ENCODE data around the gene TSBP1.

TSBP1 gene, protein sequence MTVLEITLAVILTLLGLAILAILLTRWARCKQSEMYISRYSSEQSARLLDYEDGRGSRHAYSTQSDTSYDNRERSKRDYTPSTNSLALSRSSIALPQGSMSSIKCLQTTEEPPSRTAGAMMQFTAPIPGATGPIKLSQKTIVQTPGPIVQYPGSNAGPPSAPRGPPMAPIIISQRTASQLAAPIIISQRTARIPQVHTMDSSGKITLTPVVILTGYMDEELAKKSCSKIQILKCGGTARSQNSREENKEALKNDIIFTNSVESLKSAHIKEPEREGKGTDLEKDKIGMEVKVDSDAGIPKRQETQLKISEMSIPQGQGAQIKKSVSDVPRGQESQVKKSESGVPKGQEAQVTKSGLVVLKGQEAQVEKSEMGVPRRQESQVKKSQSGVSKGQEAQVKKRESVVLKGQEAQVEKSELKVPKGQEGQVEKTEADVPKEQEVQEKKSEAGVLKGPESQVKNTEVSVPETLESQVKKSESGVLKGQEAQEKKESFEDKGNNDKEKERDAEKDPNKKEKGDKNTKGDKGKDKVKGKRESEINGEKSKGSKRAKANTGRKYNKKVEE

DNA sequence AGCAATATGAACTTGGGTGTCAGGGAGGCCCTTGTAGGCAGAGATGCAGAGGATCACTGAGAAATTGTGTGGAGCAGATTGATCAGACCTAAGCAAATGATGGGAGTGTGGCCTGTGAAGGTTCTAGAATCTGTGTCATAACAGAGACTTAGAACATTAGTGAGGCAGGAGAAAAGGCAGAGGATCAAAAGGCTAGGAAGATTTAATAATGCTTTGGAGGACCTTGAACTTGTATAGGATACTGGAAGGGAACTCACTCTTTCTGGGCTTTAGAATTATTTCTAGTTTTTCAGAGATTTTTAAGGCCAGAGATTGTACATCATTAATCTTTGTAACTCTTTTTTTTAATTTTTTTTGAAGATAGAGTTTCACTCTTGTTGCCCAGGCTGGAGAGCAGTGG, at the start of gene TSBP1:
TSS of gene TSBP1 (minus strand) at position 101 of the 400 bp plus-strand sequence. CDS start 197 bp downstream, outside the sequence.
- Histone ChIP-seq H3K27ac (no peak within 1 kb of the TSS), H3K27me3 (no peaks in the 10 kb centered on the region), H3K4me2 (no peak within 1 kb of the TSS), H3K36me3 (no peaks in the 10 kb centered on the region), H3K9me3 (no peaks in the 10 kb centered on the region), H3K4me1 (no peaks in the 10 kb centered on the region), H3K4me3 (no peak within 1 kb of the TSS), H4K20me1 (no peaks in the 10 kb centered on the region), H3K9ac (no peak within 1 kb of the TSS)
- TF ChIP-seq Cebpa-rat (IDR thresholded peaks at IDR 0.05): no peak

DNA sequence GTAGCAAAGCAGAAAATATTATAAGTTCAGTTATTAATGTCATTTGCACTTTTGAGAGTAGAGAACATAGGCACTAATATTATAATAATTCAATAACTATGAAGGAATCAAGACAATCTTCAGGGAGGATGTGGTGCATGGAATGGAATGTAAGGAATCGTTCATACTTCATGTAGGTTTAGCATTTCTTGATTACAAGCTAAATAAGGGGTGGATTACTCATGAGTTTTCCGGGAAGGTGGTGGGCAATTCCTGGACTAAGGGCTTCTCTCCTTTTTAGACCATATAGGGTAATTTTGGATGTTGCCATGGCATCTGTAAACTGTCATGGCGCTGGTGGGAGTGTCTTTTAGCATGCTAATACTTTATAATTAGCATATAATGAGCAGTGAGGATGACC, 44.3 kb upstream of the TSBP1 start:
- no peak overlapping the region for H3K4me3 ChIP-seq
- H3K4me2 ChIP-seq: peak overlapping the region; percentile 33; the same call in 1 of the 2 replicates
- no peak overlapping the region for H3K9ac ChIP-seq

DNA sequence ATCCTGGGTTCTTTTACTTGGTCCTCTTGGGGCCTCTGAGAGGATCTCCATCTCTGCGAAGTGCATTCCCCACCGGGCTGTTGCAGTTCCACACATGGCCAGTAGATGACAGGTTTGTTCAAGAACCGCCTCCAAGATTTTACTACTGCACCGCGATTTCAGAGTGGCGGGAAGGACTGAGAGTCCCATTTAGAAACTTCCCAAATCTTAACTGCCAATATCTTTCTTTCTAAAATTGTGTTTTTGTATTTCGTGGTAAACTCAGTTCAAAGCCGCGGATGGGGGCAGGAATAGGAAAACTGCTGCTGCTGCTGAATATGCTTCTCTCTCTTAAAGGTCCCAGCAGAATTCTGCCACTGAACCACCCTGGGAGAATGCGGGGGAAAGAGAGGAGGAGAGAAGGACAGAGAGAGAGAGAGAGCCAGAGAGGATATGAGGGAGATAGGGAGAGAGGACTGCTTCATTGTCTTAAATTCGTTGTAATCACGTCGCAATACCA, 43.9 kb upstream of the TSBP1 start:
- Histone ChIP-seq H3K9me3 (no peaks in the 10 kb centered on the region), H3K4me3 (no peak overlapping the region), H3K4me1 (no peaks in the 10 kb centered on the region), H3K27me3 (no peaks in the 10 kb centered on the region), H3K27ac (no peak overlapping the region), H4K20me1 (no peaks in the 10 kb centered on the region), H3K4me2 (peak overlapping the region; percentile 33), H3K9ac (no peak overlapping the region), H3K36me3 (no peaks in the 10 kb centered on the region)
- TF ChIP-seq Cebpa-rat (IDR thresholded peaks at IDR 0.05): no peak

More for the DNA sequence above, 44.3 kb upstream of the TSBP1 start:
- TF ChIP-seq Cebpa-rat (IDR thresholded peaks at IDR 0.05): no peak
- H3K9me3 ChIP-seq: no peaks in the 10 kb centered on the region
- no peaks in the 10 kb centered on the region for H4K20me1 ChIP-seq
- no peaks in the 10 kb centered on the region for H3K4me1 ChIP-seq
- no peak overlapping the region for H3K27ac ChIP-seq
- H3K36me3 ChIP-seq: no peaks in the 10 kb centered on the region
- no peaks in the 10 kb centered on the region for H3K27me3 ChIP-seq

DNA sequence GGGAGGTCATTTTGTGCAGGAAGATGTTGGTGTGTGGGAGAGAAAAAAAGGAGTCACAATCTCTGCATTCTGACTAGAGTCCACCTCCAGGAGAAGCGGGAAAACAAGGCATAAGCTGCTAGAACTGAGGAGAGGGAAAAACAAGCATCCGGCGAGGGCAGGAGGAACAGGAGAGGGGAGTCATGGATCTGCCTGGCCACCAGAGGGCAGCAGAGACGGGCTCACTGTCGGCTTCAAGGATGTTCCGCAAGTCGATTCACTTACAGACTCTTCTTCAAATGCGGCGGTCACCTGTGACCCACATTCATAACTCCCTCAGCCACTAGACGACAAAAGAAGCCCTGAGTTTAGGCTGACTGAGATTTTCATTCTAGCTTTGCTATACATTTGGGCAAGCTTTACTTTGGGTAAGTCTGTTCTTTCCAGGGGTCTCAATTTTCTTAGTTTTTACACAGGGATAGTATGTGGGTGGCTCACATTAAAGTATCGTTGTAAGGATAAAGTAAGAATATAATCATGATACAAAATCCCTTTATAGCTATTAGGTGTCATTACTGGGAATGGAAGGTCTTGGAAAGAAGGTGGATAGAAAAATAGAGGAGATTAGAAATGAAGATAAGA, 41.8 kb upstream of the TSBP1 start:
- no peak overlapping the region for H3K4me3 ChIP-seq
- H3K4me1 ChIP-seq: no peaks in the 10 kb centered on the region
- H3K27me3 ChIP-seq: no peaks in the 10 kb centered on the region
- no peak overlapping the region for H3K9ac ChIP-seq
- H3K27ac ChIP-seq: no peak overlapping the region
- TF ChIP-seq Cebpa-rat (IDR thresholded peaks at IDR 0.05): no peak
- H3K4me2 ChIP-seq: peak overlapping the region; percentile 24; the same call in 1 of the 2 replicates
- no peaks in the 10 kb centered on the region for H3K36me3 ChIP-seq
- H3K9me3 ChIP-seq: no peaks in the 10 kb centered on the region
- H4K20me1 ChIP-seq: no peaks in the 10 kb centered on the region

DNA sequence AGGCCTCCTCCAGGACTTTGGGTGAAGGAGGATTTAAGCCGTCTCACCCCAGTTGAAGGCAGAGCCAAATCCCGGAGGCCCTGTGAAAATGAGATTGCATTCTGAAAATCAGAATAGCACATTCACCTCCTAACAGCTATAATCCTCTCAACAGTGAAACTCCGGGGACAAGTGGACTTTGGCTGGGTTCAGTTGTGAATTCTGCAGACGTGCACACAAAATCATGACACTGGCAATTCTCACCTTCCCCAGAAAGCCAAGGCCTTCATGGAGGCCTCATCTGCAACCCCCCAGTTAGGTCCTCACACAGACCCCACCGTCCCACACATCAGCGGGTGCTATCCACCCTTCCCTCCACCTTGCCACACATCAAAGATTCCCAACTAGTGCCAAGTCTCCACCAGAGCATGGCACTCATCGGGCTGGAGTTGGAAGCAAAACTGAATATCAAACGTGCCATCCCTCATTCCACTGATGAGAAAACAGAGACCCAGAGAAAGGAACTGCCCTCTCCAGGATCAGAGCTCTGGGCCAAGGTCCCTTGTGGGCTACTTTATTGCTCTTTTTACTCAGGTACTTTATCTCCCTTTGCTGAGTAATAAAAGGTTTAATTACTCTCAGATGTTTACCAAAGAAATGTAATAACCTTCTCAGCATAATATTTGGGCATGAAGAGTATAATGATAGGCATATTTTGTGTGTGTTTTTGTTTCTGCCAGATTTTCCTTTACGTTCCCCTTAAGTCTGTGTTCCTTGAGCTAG, 40.0 kb upstream of the TSBP1 start:
- Histone ChIP-seq H4K20me1 (no peaks in the 10 kb centered on the region), H3K9ac (no peak overlapping the region), H3K36me3 (no peaks in the 10 kb centered on the region), H3K4me1 (no peaks in the 10 kb centered on the region), H3K4me2 (no peak overlapping the region), H3K27me3 (no peaks in the 10 kb centered on the region), H3K27ac (no peak overlapping the region), H3K4me3 (no peak overlapping the region), H3K9me3 (no peaks in the 10 kb centered on the region)
- no peak for TF ChIP-seq Cebpa-rat (IDR thresholded peaks at IDR 0.05)

DNA sequence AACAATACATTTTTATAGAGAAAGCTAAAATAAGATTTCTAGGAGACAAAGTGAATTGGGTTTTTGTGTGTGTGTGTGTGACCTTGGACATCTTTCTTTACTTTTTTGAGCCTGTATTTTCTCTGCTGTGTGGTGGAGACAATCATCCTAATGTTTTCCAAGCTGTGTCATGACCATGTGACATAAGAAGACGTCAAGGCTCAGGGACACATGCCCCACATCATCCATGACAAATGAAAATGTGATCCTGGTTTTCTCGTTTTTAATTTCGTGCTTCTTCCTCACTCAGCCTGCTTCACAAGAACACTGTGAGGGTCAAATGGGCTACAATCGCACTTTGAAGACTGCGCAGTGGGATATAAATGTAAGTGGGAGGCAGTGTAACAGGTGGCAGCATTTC, 39.2 kb upstream of the TSBP1 start:
- Histone ChIP-seq H3K27me3 (no peaks in the 10 kb centered on the region), H3K4me3 (no peak overlapping the region), H3K4me2 (no peak overlapping the region)

DNA sequence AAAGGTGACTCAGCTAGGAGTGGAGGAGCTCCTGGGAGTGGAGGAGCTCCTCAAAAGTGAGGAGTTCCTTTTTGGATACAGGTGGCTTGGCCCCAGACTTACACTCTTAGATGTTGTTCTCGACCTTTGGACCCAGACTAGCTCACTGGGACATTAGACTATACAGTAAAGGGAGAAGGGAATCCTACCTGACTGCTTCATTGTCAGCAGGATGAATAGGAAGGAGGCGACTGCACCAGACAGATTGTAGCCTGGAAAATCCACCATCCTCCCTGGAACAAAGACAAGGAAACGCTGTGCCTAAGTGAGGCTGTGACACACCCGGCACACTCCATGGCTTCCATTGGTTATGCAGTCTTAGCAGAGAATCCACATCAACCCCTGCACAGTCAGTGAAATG, 35.2 kb upstream of the TSBP1 start, which contains the start of gene BTNL2:
TSS of gene BTNL2 (minus strand) at position 325 of the 400 bp plus-strand sequence. CDS start at position 267, 58 bp downstream.
- Histone ChIP-seq H3K9me3 (no peaks in the 10 kb centered on the region), H3K4me1 (no peaks in the 10 kb centered on the region), H3K27ac (no peak within 1 kb of the TSS), H3K4me2 (no peak within 1 kb of the TSS), H3K9ac (no peak within 1 kb of the TSS), H3K27me3 (no peaks in the 10 kb centered on the region), H3K4me3 (no peak within 1 kb of the TSS), H4K20me1 (no peaks in the 10 kb centered on the region), H3K36me3 (no peaks in the 10 kb centered on the region)
- TF ChIP-seq Cebpa-rat (IDR thresholded peaks at IDR 0.05): no peak

More for the DNA sequence above, 39.2 kb upstream of the TSBP1 start:
- Histone ChIP-seq H4K20me1 (no peaks in the 10 kb centered on the region), H3K9ac (no peak overlapping the region), H3K4me1 (no peaks in the 10 kb centered on the region), H3K9me3 (no peaks in the 10 kb centered on the region), H3K27ac (no peak overlapping the region), H3K36me3 (no peaks in the 10 kb centered on the region)
- TF ChIP-seq Cebpa-rat (IDR thresholded peaks at IDR 0.05): no peak

DNA sequence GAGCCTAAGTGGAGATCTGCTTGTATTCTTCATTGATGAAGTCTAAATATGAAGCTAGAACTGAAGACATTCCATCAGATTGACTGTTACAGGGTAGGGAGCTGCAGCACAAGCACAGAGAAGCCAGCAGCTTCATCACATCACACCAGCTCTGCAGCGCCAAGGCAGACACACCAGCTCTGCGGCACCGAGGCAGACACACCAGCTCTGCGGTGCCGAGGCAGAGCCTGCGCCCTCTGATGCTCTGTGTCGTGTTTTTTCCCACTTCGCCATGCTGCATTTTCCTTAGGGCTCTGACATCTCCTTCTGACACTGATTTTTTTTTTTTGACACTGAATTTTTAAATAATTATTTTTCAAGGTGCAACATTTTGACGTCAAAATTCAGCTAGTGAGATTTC, 34.5 kb upstream of the TSBP1 start:
- H3K4me1 ChIP-seq: no peaks in the 10 kb centered on the region
- no peak overlapping the region for H3K27ac ChIP-seq
- no peak for TF ChIP-seq Cebpa-rat (IDR thresholded peaks at IDR 0.05)
- no peak overlapping the region for H3K4me3 ChIP-seq
- H3K36me3 ChIP-seq: no peaks in the 10 kb centered on the region
- no peak overlapping the region for H3K4me2 ChIP-seq
- no peak overlapping the region for H3K9ac ChIP-seq
- no peaks in the 10 kb centered on the region for H3K27me3 ChIP-seq
- H4K20me1 ChIP-seq: no peaks in the 10 kb centered on the region
- no peaks in the 10 kb centered on the region for H3K9me3 ChIP-seq

DNA sequence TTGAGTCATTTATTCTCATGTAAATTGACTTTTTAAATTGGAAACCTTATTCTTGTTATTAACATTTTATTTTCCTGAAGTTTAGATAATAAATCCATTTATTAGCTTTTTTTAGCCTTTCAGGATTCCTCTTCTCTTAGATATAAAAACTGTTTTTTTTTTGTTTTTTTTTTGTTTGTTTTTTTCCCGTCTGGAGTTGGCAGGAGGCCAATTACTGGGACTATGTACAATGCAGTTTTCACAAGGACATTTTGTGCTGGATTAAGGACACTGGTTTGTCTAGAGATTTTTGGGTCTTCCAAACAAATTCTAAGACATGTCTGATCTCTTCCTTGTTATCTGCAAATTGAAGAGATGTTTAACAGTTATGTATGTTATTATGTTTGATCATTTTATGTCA, 34.0 kb upstream of the TSBP1 start:
- H3K9me3 ChIP-seq: no peaks in the 10 kb centered on the region
- TF ChIP-seq Cebpa-rat (IDR thresholded peaks at IDR 0.05): no peak
- no peaks in the 10 kb centered on the region for H3K4me1 ChIP-seq
- H3K27ac ChIP-seq: no peak overlapping the region
- no peaks in the 10 kb centered on the region for H3K27me3 ChIP-seq
- H3K36me3 ChIP-seq: no peaks in the 10 kb centered on the region
- no peak overlapping the region for H3K4me2 ChIP-seq
- no peak overlapping the region for H3K4me3 ChIP-seq
- no peaks in the 10 kb centered on the region for H4K20me1 ChIP-seq
- no peak overlapping the region for H3K9ac ChIP-seq

Data from BLaER1 (cell line).